Keratinocyte (primary cell): Measurements from ENCODE around the gene FNBP1. TPM values are rescaled to one million over a fixed set of nuclear protein-coding genes. Genes with fewer than 3 reads are reported as not detected.

Experiments used
- DNase-seq: peaks from one replicate; pipeline ENCODE4 v3.0.0-alpha.2; 2011; ENCODE audit warnings: low read depth, missing footprints, low spot score
- FAIRE-seq: peaks from 2 replicates; lab custom pipeline; 2011; peaks lifted over from hg19 to GRCh38; lab: Jason Lieb, UNC
- H2AFZ ChIP-seq: 2 replicates; pipeline ENCODE4 v1.6.0; 2012; ENCODE audit warnings: low read length, control low read depth, inconsistent platforms; ENCODE audit not compliant: control insufficient read depth
- H3K27ac ChIP-seq: 2 replicates; pipeline ENCODE4 v1.5.1; 2011; ENCODE audit warnings: low read length; ENCODE audit not compliant: control insufficient read depth, insufficient read depth
- H3K27me3 ChIP-seq: 3 replicates; pipeline ENCODE4 v1.6.0; 2011; ENCODE audit warnings: low read length; ENCODE audit not compliant: control insufficient read depth, insufficient read depth; ENCODE audit errors: extremely low read depth
- H3K36me3 ChIP-seq, 2 experiments: 2 replicates in 1 of 2; 3 replicates in 1 of 2; pipeline ENCODE4 v1.5.1; 2011; ENCODE audit warnings: low read length in 2 of 2, mild to moderate bottlenecking in 1 of 2; ENCODE audit not compliant: control insufficient read depth in 2 of 2, insufficient read depth in 2 of 2; ENCODE audit errors: extremely low read depth in 1 of 2
- H3K4me1 ChIP-seq: 3 replicates; pipeline ENCODE4 v1.5.1; 2011; ENCODE audit warnings: low read length; ENCODE audit not compliant: control insufficient read depth, insufficient read depth; ENCODE audit errors: extremely low read depth
- H3K4me2 ChIP-seq: 3 replicates; pipeline ENCODE4 v1.6.0; 2011; ENCODE audit warnings: low read depth, low read length; ENCODE audit not compliant: control insufficient read depth, insufficient read depth; ENCODE audit errors: extremely low read depth
- H3K4me3 ChIP-seq, 3 experiments: fragments of 200-600 bp in 1 of 3; sonication (generic) in 1 of 3; 2 replicates in 2 of 3; 3 replicates in 1 of 3; pipeline ENCODE4 v1.5.1; 2011 to 2016; ENCODE audit warnings: low read length in 3 of 3, mild to moderate bottlenecking in 3 of 3, control low read depth in 2 of 3, inconsistent platforms in 1 of 3, low read depth in 1 of 3, mixed read lengths in 1 of 3, mixed run types in 1 of 3, moderate library complexity in 1 of 3; ENCODE audit not compliant: control insufficient read depth in 2 of 3, insufficient read depth in 2 of 3; ENCODE audit errors: extremely low read depth in 1 of 3
- H3K79me2 ChIP-seq: 2 replicates; pipeline ENCODE4 v1.6.0; 2012; ENCODE audit warnings: low read length; ENCODE audit not compliant: control insufficient read depth, insufficient read depth
- H3K9ac ChIP-seq: 3 replicates; pipeline ENCODE4 v1.6.0; 2011; ENCODE audit warnings: low read length; ENCODE audit not compliant: control insufficient read depth, insufficient read depth; ENCODE audit errors: extremely low read depth
- H3K9me1 ChIP-seq: 3 replicates; pipeline ENCODE4 v1.6.0; 2011; ENCODE audit warnings: low read length; ENCODE audit not compliant: control insufficient read depth, insufficient read depth; ENCODE audit errors: extremely low read depth
- H3K9me3 ChIP-seq: 2 replicates; pipeline ENCODE4 v1.5.1; 2012; ENCODE audit warnings: low read depth, low read length; ENCODE audit not compliant: control insufficient read depth
- H4K20me1 ChIP-seq: 3 replicates; pipeline ENCODE4 v1.6.0; 2011; ENCODE audit warnings: low read length; ENCODE audit not compliant: control insufficient read depth, insufficient read depth; ENCODE audit errors: extremely low read depth
- CTCF ChIP-seq, 3 experiments: IDR thresholded peaks in 1 of 3; conservative IDR thresholded peaks in 1 of 3; optimal IDR thresholded peaks in 1 of 3; 2 replicates in 2 of 3; 3 replicates in 1 of 3; pipeline versions ENCODE3 to v1.5.1; 2011; ENCODE audit warnings: low read length in 3 of 3, mild to moderate bottlenecking in 3 of 3, moderate library complexity in 2 of 3, control low read depth in 1 of 3, inconsistent platforms in 1 of 3; ENCODE audit not compliant: insufficient read depth in 2 of 3; ENCODE audit errors: extremely low read depth in 1 of 3
- EZH2 ChIP-seq: IDR thresholded peaks from one replicate; pipeline ENCODE4 v1.6.1; 2012; ENCODE audit warnings: inconsistent platforms, mild to moderate bottlenecking, low read length, moderate library complexity
- dilution Hi-C: fragments of 300-500 bp; cut with MboI; formaldehyde crosslinking; loops from one replicate; pipeline ENCODE4 v1.7.0; 2020; ENCODE audit warnings: low sequenced_read_pairs; ENCODE audit not compliant: extremely low pct_ligation_motif_present
- polyA plus RNA-seq, 5 experiments: library from polyadenylated mRNA; depleted of rRNA in 3 of 5; stranded (reverse) in 3 of 5; stranded (forward) in 1 of 5; unstranded in 1 of 5; fragments of >200 nt; gene quantifications; 1 replicate in 1 of 5; 2 replicates in 3 of 5; 3 replicates in 1 of 5; pipeline versions ENCODE4 v1.2.1 to v1.2.3, GENCODE V29; 2011 to 2012; ENCODE audit warnings: missing spikeins in 2 of 5, low read depth in 1 of 5, low replicate concordance in 1 of 5

FNBP1 gene
- polyA plus RNA-seq, 1 donor (not counting 4 experiments of a cell fraction or from before 2014, with no cell fraction given) = 9.6 TPM

GRCh38 chr9:129968690-129969485 is 74.1 kb downstream of the FNBP1 start:
- dilution Hi-C loops = no loop called here
- H3K36me3 ChIP-seq = peaks cover 0 to 1% of the 10 kb centered on the region in 2 experiments
- no peak overlapping the region for H3K9ac ChIP-seq
- no peak overlapping the region for H3K4me2 ChIP-seq
- peak; percentile 32 for FAIRE-seq
- H3K9me3 ChIP-seq = no peaks in the 10 kb centered on the region
- H2AFZ ChIP-seq = no peak overlapping the region
- no peak overlapping the region for H3K4me3 ChIP-seq
- H3K79me2 ChIP-seq = no peaks in the 10 kb centered on the region
- H4K20me1 ChIP-seq = no peaks in the 10 kb centered on the region
- H3K27me3 ChIP-seq = no peaks in the 10 kb centered on the region
- H3K4me1 ChIP-seq = peaks cover 16% of the 10 kb centered on the region
- no peak overlapping the region for H3K27ac ChIP-seq
- H3K9me1 ChIP-seq = no peaks in the 10 kb centered on the region
- no peak for DNase-seq
- TF ChIP-seq CTCF (optimal IDR thresholded peaks at IDR 0.05 in 1 of 3, IDR thresholded peaks at IDR 0.05 in 1 of 3, conservative IDR thresholded peaks at IDR 0.05 in 1 of 3; ENCODE audit: extremely low read depth in 1 of 3, insufficient read depth in 2 of 3, low read length in 3 of 3) (no peak), EZH2 (no peak)

GRCh38 chr9:129964901-129965734 is 77.9 kb downstream of the FNBP1 start:
- Histone ChIP-seq H4K20me1 (no peaks in the 10 kb centered on the region), H3K4me3 (no peak overlapping the region), H3K9ac (no peak overlapping the region), H3K27me3 (no peaks in the 10 kb centered on the region), H3K4me1 (peaks cover 33% of the 10 kb centered on the region), H3K9me3 (no peaks in the 10 kb centered on the region), H3K36me3 (peaks cover 0 to 1% of the 10 kb centered on the region in 2 experiments), H3K9me1 (no peaks in the 10 kb centered on the region), H2AFZ (no peak overlapping the region), H3K27ac (no peak overlapping the region), H3K4me2 (no peak overlapping the region), H3K79me2 (no peaks in the 10 kb centered on the region)
- no peak for FAIRE-seq
- DNase-seq = no peak
- dilution Hi-C loops = no loop called here
- TF ChIP-seq CTCF (optimal IDR thresholded peaks at IDR 0.05 in 1 of 3, IDR thresholded peaks at IDR 0.05 in 1 of 3, conservative IDR thresholded peaks at IDR 0.05 in 1 of 3; ENCODE audit: extremely low read depth in 1 of 3, insufficient read depth in 2 of 3, low read length in 3 of 3) = no peak
- no peak for TF ChIP-seq EZH2
